Measurements from ENCODE around the gene MORF4L1. TPM values are rescaled to one million over a fixed set of nuclear protein-coding genes. Genes with fewer than 3 reads are reported as not detected.
"Not testable (repeated sequence)": the region's sequence is repeated elsewhere in the genome, so short reads cannot be mapped to it uniquely, and the experiment has no call there.

MORF4L1 gene
- total RNA-seq, 1 donor from 2014 or later, result 472 TPM

DNA sequence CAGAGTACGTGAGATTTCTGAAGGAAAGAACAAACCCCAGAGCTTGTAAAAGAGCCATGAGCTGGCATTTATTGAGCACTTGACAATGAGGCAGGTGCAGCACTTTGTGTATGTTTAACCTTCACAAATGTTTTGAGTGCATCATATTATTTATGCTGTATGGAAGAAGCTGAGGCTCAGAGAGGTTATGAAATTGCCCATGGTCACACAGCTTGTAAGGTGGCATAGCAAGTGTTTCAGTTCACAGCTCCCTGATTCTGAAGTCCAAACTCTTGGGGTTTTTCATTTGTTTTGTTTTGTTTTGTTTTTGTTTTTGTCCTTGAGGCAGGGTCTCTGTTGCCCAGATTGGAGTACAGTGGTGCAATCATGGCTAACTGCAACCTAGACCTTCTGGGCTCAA lies 36.4 kb upstream of the MORF4L1 start:
- Mint-ChIP-seq H3K4me3 (no peak overlapping the region), H3K9me3 (no peaks in the 10 kb centered on the region), H3K36me3 (ENCODE audit: low read depth) (no peaks in the 10 kb centered on the region), H3K27me3 (ENCODE audit: low read depth) (no peaks in the 10 kb centered on the region), H3K27ac (ENCODE audit: unreplicated experiment) (no peak overlapping the region), H3K4me1 (peaks cover 21% of the 10 kb centered on the region)
- TF ChIP-seq, protein P1, sequence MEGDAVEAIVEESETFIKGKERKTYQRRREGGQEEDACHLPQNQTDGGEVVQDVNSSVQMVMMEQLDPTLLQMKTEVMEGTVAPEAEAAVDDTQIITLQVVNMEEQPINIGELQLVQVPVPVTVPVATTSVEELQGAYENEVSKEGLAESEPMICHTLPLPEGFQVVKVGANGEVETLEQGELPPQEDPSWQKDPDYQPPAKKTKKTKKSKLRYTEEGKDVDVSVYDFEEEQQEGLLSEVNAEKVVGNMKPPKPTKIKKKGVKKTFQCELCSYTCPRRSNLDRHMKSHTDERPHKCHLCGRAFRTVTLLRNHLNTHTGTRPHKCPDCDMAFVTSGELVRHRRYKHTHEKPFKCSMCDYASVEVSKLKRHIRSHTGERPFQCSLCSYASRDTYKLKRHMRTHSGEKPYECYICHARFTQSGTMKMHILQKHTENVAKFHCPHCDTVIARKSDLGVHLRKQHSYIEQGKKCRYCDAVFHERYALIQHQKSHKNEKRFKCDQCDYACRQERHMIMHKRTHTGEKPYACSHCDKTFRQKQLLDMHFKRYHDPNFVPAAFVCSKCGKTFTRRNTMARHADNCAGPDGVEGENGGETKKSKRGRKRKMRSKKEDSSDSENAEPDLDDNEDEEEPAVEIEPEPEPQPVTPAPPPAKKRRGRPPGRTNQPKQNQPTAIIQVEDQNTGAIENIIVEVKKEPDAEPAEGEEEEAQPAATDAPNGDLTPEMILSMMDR (conservative IDR thresholded peaks at IDR 0.05), result no peak
- no peak for DNase-seq (ENCODE audit: low read depth, low spot score)

DNA sequence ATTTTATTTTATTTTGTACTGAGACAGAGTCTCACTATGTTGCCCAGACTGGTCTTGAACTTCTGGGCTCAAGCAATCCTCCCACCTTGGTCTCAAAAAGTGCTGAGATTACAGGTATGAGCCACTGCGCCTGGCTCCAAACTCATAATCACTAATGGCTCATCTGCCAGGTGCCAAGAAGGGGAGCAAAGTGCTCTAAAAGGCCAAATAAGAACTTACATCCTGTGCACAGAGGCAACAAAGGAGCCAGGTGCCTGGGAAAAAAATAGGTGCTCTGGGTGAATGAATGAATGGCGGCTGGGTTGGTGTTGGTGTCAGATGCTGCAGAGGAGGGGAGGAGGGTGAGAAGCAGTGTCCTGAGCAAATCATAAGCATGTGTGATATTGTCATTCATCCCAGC lies 35.6 kb upstream of the MORF4L1 start:
- H3K4me1 Mint-ChIP-seq, result peaks cover 23% of the 10 kb centered on the region
- no peak overlapping the region for H3K27ac Mint-ChIP-seq (ENCODE audit: unreplicated experiment)
- no peaks in the 10 kb centered on the region for H3K36me3 Mint-ChIP-seq (ENCODE audit: low read depth)
- no peaks in the 10 kb centered on the region for H3K27me3 Mint-ChIP-seq (ENCODE audit: low read depth)
- TF ChIP-seq, protein P1 (conservative IDR thresholded peaks at IDR 0.05), result no peak
- no peak for DNase-seq (ENCODE audit: low read depth, low spot score)
- no peak overlapping the region for H3K4me3 Mint-ChIP-seq
- H3K9me3 Mint-ChIP-seq, result no peaks in the 10 kb centered on the region

DNA sequence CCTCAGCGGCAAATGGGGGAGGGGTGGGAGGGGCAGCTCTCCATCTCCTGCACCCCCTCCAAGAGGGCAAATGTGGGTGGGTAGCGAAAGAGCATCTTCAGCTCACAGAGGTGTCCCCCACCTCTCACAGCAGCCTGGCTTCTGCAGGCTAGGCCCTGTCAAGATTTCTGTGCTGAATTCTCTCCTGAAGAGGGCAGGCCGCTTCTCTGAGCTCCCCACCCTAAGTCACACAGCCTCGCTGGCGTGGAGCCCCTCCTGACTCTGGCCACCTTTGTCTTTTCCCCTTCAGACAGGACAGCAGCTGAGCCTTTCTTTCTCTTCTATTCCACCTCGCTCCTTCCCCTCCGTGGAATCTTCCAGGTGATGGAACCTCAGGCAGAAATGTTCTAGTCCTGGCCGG lies 35.1 kb upstream of the MORF4L1 start:
- TF ChIP-seq, protein P1 (conservative IDR thresholded peaks at IDR 0.05), result no peak
- Mint-ChIP-seq H3K27ac (ENCODE audit: unreplicated experiment) (no peak overlapping the region), H3K4me1 (peaks cover 27% of the 10 kb centered on the region), H3K36me3 (ENCODE audit: low read depth) (no peaks in the 10 kb centered on the region), H3K4me3 (no peak overlapping the region), H3K27me3 (ENCODE audit: low read depth) (no peaks in the 10 kb centered on the region), H3K9me3 (no peaks in the 10 kb centered on the region)
- DNase-seq (ENCODE audit: low read depth, low spot score), result no peak

DNA sequence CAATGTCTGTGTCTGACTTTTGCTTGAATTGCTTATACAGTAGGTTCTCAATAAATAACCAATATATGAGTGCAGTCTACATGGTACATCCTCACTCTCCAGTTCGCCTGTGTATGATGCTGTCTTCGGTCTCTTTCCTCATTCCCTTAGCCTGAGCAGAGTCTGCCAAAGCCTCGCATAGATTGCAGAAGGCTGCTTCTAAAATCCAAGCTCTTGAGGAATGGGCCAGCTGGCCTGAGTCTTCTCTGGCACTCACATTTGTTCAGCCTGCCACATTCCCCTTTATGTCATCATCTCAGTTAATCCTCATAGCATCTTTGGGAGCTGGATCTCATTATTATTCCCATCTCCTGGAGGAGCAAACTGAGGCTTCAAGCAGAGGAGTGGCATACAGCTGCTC lies 34.2 kb upstream of the MORF4L1 start:
- Mint-ChIP-seq H3K9me3 (no peaks in the 10 kb centered on the region), H3K27ac (ENCODE audit: unreplicated experiment) (no peak overlapping the region), H3K4me3 (no peak overlapping the region), H3K36me3 (ENCODE audit: low read depth) (no peaks in the 10 kb centered on the region), H3K27me3 (ENCODE audit: low read depth) (no peaks in the 10 kb centered on the region), H3K4me1 (peaks cover 21% of the 10 kb centered on the region)
- TF ChIP-seq, protein P1 (conservative IDR thresholded peaks at IDR 0.05), result no peak
- DNase-seq (ENCODE audit: low read depth, low spot score), result no peak

DNA sequence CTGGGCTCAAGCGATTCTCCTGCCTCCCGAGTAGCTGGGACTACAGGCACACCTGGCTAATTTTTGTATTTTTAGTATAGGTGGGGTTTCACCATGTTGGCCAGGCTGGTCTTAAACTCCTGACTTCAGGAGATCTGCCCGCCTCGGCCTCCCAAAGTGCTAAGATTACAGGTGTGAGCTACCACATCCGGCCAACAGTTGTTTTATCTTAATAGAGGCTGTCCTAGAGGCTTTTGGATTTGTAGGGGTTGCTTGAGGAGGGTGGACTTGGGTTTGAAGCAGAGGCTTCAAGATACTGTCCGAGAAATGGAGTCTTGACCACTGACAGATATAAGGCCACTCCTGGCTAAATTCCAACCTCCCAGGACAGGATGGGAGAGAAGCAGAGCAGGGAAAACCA lies 33.5 kb upstream of the MORF4L1 start:
- not testable (repeated sequence) for H3K4me3 Mint-ChIP-seq; H3K36me3 Mint-ChIP-seq (ENCODE audit: low read depth); H3K9me3 Mint-ChIP-seq; H3K27me3 Mint-ChIP-seq (ENCODE audit: low read depth); DNase-seq (ENCODE audit: low read depth, low spot score); H3K27ac Mint-ChIP-seq (ENCODE audit: unreplicated experiment)
- peaks cover 21% of the 10 kb centered on the region for H3K4me1 Mint-ChIP-seq

DNA sequence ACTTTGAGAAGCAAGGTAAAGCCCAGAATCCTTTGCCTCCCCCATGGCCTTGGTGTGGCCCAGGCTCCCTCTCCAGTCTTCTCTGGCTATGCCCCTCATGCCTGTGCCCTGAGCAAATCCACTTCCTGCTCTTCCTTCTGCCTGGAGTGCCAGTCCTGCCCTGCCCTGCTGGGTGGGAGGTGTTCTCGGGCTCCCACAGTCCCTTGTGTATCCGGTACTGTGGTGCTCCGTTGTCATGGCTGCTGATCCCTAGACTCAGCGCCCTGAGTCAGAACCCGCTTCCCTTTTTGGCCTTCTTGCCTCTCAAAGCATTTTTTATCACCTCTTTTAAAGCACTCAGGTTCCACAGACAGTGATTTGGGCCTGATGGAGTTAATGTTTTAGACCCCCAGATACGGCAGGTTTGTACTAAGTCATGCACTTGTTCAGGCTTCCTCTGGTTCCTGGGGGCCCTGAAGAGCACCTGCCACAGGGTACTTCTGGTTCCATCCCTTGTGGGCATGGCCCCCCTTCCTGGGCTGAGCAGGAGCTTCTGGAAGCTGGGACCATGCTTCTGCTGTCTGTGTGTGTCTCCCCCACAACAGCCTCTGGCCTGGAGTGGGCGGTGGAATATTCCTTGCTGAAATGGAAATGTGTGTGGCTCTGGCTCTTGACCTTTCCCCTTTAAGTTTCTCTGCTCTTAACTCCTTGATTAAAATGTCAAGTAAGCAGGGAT lies 31.9 kb upstream of the MORF4L1 start:
- no peak for DNase-seq (ENCODE audit: low read depth, low spot score)
- Mint-ChIP-seq H3K4me3 (no peak overlapping the region), H3K27me3 (ENCODE audit: low read depth) (no peaks in the 10 kb centered on the region), H3K36me3 (ENCODE audit: low read depth) (no peaks in the 10 kb centered on the region), H3K9me3 (no peaks in the 10 kb centered on the region), H3K27ac (ENCODE audit: unreplicated experiment) (no peak overlapping the region), H3K4me1 (peaks cover 21% of the 10 kb centered on the region)
- TF ChIP-seq, protein P1 (conservative IDR thresholded peaks at IDR 0.05), result no peak
